NOMO-1 (cell line): ENCODE results near the gene POU2AF2.
A peak's percentile ranks its signal among the peaks of the same experiment; 100 is the strongest.
"Not testable (repeated sequence)": the region's sequence is repeated elsewhere in the genome, so short reads cannot be mapped to it uniquely, and the experiment has no call there.

ENCODE experiments used
- DNase-seq, 2 experiments: peaks; one replicate each; lab custom pipeline; 2025; ENCODE audit not compliant: unreplicated experiment in 2 of 2; lab: John Stamatoyannopoulos, UW

The POU2AF2 gene

DNA sequence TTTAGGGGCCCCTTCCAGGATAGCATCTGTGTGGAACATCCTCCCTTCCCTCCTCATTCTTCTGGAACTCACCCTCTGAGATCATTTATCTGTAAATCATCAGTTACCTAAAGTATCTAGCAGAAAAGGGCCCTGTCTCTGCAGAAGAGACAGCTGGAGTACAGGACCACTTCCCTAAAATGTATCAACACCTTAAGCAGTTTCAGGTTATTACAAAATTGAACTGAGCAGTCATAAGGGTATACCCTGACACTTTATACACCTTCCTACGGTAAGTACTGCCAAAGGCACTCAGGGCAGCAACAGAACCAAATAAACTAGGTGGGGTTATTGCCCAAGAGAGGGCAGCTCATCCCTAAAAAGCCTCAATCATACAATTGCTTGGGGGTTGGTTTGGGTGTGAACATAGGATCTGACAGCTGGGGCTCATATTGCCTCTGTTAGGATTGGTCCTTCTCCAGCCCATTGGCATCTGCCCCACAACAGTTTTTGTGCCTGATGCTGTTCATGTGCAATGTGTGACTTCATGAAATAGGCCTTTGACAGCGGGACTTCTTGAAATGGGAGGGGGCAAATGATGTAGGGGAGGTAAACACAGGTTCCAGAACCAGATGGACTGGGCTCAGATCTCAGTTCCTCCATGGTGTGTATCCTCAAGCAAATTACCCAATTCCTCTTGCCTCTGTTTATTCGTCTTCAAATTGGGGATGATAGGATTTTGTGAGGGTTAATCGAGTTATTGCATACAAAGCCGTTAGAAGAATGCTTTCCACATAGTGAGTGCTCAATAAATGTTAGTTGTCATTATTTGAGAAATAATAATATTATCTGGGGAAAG is 55.7 kb downstream of the POU2AF2 start:
- DNase-seq: peak in 1 of 2 experiments; percentile 3

DNA sequence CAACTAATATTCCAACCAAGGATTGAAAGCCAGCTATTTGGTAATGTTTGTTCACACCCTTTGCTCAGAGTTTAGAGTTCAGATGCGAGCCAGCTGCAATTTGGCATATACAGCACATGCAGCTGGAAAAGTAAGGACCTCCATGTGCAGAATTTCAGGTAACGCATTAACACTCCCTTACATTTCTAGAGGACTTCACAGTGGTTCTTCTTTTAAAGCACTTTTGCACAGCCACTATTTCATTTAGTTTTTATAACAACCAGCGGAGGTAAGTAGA is 56.3 kb downstream of the POU2AF2 start:
- DNase-seq: no peak

- DNase-seq: no peak
These were observed 56.8 kb downstream of the POU2AF2 start for GRCh38 chr11:111302298-111302697.

GRCh38 chr11:111303461-111303860 is 57.9 kb downstream of the POU2AF2 start:
- no peak for DNase-seq

DNA sequence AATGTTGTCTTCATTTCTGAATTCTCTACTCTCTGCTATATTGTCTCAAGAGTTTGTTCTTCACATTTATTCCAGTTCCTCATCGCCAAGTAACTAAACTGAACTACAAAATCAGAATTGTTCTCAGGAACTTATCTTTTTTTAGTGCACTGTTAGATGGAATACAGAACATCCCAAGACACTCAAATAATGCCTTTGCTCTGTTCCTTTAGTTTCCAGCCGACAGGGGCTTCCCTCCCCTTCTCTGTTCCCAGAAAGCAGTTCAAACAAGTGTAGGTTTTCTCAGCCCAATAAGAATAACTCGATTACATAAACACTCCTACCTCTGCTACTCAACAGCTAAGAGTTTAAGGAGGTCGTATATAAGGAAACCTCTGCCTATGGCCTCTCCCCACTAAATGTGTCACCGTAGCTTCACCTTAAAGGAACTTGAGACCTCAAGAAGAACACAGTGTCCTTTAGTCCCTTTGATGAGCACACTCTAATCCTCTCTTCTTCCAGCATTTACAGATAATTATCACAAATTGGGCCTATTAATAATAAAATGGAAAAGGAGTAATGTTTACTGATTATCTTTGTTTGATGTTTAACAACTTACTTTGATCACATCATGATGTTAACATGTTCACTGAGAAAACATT is 59.8 kb downstream of the POU2AF2 start:
- no peak for DNase-seq

DNA sequence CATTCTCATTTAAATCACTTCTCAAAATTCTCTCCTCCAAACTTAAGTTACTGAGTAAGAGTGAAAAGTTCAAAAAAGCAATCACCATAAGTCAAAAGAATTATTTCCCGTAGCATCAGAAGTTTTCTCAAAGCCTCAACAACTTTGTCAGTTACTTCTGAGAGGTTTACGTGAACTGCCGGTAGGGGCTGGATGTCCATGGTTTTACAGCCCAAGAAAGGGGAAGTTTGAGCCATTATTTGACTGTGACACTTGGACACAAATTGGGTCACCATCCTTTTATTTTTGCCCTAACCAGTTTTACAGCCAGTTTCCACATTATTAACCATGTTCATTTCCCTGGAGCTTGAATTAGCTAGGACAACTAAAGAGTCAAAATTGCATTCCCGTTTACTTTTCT is 60.4 kb downstream of the POU2AF2 start:
- peak; percentile 37 to 48 for DNase-seq

GRCh38 chr11:111306321-111306720 is 60.8 kb downstream of the POU2AF2 start:
- no peak for DNase-seq

DNA sequence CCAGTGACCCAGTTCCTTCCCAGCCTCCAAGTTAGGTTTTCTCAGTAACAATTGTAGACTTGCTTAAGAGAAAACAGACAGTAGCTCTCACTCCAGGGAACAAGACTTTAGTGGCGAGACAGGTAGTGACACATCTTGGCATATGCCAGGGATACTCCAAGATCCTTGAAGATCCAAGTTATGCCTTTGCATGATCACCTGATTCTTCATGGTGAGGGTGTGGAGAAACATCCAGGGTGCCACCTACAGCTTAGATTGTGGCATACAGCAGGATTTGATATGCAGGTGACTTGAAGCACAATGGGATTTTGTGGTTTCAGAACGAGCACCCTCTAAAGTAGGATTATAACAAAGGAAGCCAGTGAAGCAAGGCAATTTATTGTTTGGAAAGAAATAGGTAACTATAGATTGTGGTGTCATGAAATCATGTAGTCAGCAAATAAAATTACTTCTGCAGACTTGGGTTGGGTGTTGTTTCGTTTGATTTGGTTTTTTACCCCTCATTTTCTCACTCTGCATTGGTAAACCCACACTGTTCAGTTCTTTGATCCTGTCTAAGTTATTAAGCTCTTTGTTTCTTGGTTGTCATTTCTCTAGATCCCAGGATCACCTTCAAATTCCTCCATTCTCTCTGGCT is 62.1 kb downstream of the POU2AF2 start:
- no peak for DNase-seq

DNA sequence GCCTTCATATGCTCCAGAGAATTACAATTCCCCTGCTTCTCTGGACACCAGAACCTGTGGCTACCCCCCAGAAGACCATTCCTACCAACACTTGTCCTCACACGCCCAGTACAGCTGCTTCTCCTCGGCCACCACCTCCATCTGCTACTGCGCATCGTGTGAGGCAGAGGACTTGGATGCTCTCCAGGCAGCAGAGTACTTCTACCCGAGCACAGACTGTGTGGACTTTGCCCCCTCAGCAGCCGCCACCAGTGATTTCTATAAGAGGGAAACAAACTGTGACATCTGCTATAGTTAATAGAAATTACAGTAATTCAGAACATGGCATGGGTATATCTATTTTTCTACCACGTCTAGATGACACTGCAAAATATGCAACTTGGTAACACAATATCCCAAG is 62.6 kb downstream of the POU2AF2 start:
- no peak for DNase-seq

DNA sequence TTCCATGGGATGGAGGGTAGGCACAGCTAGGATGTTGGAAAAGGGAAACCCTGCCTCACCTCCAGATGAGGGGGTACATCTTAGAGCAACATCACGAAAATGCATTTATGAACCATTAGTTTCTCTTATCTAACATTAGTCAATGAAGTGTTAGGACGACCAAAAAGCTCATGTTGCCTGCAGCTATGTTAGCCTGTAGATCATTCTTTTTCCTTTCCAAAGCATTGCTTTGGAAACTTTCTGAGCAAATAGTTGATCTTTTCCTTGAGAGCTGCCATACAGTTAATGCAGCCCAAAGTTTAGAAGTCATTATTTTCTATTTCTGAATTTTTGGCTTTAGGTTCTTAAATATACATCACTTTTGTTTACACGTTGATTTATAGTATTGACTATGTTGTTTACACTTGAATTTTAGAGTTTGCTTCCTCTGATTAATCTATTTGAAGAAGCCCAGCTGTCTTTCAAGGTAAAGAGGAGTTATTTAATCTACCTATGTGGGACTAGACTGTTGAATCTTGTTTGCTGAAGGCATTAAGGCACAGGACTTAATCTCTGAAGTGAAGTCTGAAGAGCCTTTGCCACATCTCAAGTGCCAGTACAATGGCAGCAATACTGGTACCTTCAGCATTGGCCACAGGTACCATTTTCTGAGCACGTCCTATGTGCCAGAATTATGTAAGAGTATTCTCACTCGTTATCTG is 63.8 kb downstream of the POU2AF2 start:
- no peak for DNase-seq

DNA sequence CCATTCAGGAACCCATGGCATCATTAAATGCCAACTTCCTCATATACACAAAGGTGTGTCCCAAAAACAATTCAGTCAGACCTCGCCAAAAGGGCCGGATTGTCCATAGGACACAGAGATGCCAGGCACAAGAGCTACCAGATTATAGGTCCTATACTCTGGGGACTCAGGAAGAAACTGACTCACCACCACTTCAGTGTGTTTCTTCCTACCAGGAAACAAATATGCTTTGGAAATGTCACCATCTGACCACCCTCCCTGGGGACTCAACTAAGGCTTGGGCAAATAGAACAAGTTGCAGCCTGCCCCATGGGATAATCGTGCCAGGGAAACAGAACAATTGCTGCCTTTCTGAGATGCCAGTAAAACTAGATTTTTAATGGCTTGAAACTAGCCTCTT is 64.6 kb downstream of the POU2AF2 start:
- no peak for DNase-seq

DNA sequence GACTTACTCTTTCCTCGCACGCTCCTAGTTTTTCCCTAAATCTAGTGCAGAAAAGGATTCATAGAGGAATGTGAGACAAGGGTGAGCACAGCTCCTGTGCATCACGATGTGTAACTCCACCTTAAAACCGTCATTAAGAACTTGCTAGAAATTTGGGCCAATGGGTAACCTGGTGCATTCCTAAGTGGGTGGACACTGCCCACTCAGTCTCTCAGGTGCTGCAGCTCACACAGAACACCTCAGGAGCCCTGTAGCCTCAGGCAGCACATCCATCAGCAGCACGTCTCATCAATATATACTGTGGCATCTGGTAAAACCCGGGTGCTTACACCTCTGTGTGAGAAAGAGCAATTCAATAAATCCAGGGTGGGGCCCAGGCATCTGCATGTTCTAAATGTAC is 65.2 kb downstream of the POU2AF2 start:
- no peak for DNase-seq

- no peak for DNase-seq
These were observed 66.6 kb downstream of the POU2AF2 start for GRCh38 chr11:111312076-111312475.

DNA sequence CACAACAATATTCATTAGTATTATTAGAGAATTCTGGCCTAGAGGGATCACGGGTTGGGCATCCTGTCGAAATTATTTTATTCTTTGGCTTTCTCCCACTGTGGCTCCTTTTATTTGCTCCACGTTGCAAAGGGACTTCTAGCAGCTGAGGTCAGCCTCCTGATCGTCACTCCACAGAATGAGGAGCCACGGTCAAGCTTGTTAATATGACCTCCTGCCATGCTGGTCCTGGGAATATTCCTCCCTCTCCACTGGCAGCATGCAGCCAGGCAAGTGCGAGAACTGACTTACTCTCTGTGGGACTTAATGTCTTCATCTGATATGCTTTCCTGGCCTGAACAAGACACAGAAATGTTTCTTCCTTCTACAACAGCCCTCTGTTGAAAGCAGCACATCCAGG is 73.8 kb downstream of the POU2AF2 start:
- DNase-seq: no peak

- DNase-seq: not testable (repeated sequence)
These were observed 74.7 kb downstream of the POU2AF2 start for GRCh38 chr11:111320199-111320598.

- no peak for DNase-seq
These were observed 75.4 kb downstream of the POU2AF2 start for GRCh38 chr11:111320728-111321568.

- DNase-seq: no peak
These were observed 77.0 kb downstream of the POU2AF2 start for GRCh38 chr11:111322534-111322933.

GRCh38 chr11:111324277-111324720 is 78.8 kb downstream of the POU2AF2 start:
- DNase-seq: no peak

DNA sequence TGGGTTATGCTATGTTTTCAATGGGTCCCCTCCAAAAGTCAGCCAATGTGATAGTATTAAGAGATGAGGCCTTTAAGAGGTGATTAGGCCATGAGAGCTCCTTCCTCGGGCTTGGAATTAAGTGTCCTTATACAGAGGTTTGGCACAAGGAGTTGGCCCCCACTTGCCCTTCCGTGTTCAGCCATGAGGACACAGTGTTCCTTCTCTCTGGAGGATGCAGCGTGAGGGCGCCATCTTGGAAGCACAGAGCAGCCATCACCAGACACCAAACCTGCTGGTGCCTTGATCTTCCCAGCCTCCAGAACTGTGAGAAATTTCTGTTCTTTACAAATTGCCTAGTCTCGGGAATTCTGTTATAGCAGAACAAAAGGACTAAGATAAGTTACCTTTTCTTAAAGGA is 79.7 kb downstream of the POU2AF2 start:
- no peak for DNase-seq

DNA sequence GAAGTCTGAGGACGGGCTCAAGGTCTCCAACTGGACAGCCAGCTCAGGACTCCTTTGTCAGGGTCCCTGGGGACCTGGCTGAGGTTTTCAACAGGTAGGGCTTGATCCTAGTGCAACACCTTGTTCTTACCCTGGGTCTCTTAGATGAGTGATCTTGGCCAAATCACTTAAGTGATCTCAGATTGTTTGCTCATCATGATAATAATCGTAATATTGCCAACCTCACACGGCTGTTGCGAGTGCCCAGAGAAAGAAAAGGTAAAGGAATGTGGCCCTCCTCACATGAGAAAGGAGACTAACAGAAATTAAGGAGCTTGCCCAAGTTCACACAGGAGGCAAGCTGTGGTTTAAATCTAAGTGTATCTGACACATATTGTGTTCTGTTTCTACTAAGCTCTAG is 81.3 kb downstream of the POU2AF2 start:
- DNase-seq: no peak
